GM23248 (cell line): ENCODE data around the gene SYPL2. TPM values are rescaled to one million over a fixed set of nuclear protein-coding genes. Genes with fewer than 3 reads are reported as not detected.
"Not testable (repeated sequence)": the region's sequence is repeated elsewhere in the genome, so short reads cannot be mapped to it uniquely, and the experiment has no call there.

Experiments used
- DNase-seq: peaks from one replicate; pipeline ENCODE4 v3.0.0-alpha.2; 2015
- H2AFZ ChIP-seq: fragments of 200-600 bp; sonication (generic); 2 replicates; pipeline ENCODE4 v1.6.1; 2016; ENCODE audit warnings: antibody characterized with exemption
- H3F3A ChIP-seq: fragments of 200-600 bp; sonication (generic); 2 replicates; pipeline ENCODE4 v1.6.1; 2016; ENCODE audit warnings: mild to moderate bottlenecking, antibody characterized with exemption, mixed run types; ENCODE audit not compliant: insufficient read depth
- H3K27ac ChIP-seq: fragments of 200-600 bp; sonication (generic); 2 replicates; pipeline ENCODE4 v1.5.1; 2016; ENCODE audit warnings: mild to moderate bottlenecking
- H3K27me3 ChIP-seq: fragments of 200-600 bp; sonication (generic); replicated peaks from 2 replicates; pipeline ENCODE4 v1.6.1; 2016; ENCODE audit warnings: mild to moderate bottlenecking; ENCODE audit not compliant: insufficient read depth
- H3K36me3 ChIP-seq: fragments of 200-600 bp; sonication (generic); 2 replicates; pipeline ENCODE4 v1.6.1; 2016; ENCODE audit warnings: low read depth, mild to moderate bottlenecking
- H3K4me1 ChIP-seq: fragments of 200-600 bp; sonication (generic); 2 replicates; pipeline ENCODE4 v1.6.1; 2016; ENCODE audit warnings: mild to moderate bottlenecking; ENCODE audit not compliant: insufficient read depth
- H3K4me2 ChIP-seq: fragments of 200-600 bp; sonication (generic); one replicate; pipeline ENCODE4 v1.6.1; 2016; ENCODE audit warnings: mild to moderate bottlenecking; ENCODE audit not compliant: unreplicated experiment
- H3K4me3 ChIP-seq: fragments of 200-600 bp; sonication (generic); 2 replicates; pipeline ENCODE4 v1.5.1; 2016; ENCODE audit warnings: mild to moderate bottlenecking
- H3K79me2 ChIP-seq: fragments of 200-600 bp; sonication (generic); 2 replicates; pipeline ENCODE4 v1.6.1; 2016; ENCODE audit warnings: mild to moderate bottlenecking; ENCODE audit not compliant: insufficient read depth
- H3K9ac ChIP-seq: fragments of 200-600 bp; sonication (generic); 2 replicates; pipeline ENCODE4 v1.6.1; 2016; ENCODE audit warnings: mild to moderate bottlenecking
- H3K9me2 ChIP-seq: fragments of 200-600 bp; sonication (generic); 2 replicates; pipeline ENCODE4 v1.6.1; 2016; ENCODE audit warnings: mixed run types, mild to moderate bottlenecking, moderate library complexity; ENCODE audit not compliant: insufficient read depth
- H3K9me3 ChIP-seq: fragments of 200-600 bp; sonication (generic); one replicate; pipeline ENCODE4 v1.6.1; 2017; ENCODE audit warnings: low read depth
- H4K20me1 ChIP-seq: fragments of 200-600 bp; sonication (generic); 2 replicates; pipeline ENCODE4 v1.6.0; 2016; ENCODE audit not compliant: insufficient read depth
- EZH2 ChIP-seq: fragments of 200-600 bp; sonication (generic); IDR thresholded peaks from 2 replicates; pipeline ENCODE4 v1.6.1; 2018; ENCODE audit warnings: antibody characterized with exemption, mild to moderate bottlenecking; ENCODE audit not compliant: insufficient read depth, poor library complexity, severe bottlenecking
- EZH2phosphoT487 ChIP-seq: fragments of 200-600 bp; sonication (generic); IDR thresholded peaks from 2 replicates; pipeline ENCODE4 v1.6.1; 2018; ENCODE audit warnings: antibody characterized with exemption, moderate library complexity, mild to moderate bottlenecking, low read depth; ENCODE audit not compliant: insufficient read depth
- WGBS, 2 experiments: methylation state at CpG; one replicate each; pipeline ENCODE4 v1.1.6; 2015 to 2017; ENCODE audit warnings: low lambda C conversion rate in 2 of 2, low coverage in 1 of 2; ENCODE audit errors: missing lambda C conversion rate in 2 of 2; 5-methylcytosine and 5-hydroxymethylcytosine counted together
- in situ Hi-C: fragments of 300-500 bp; cut with MboI; formaldehyde crosslinking; loops from 2 replicates; pipeline ENCODE4 v1.15.0; 2020
- polyA plus RNA-seq: library from polyadenylated mRNA; unstranded; fragments of >200 nt; fragmentation: Nextera tagmentation; extraction: Ambion mirVana; gene quantifications from 2 replicates; pipeline ENCODE4 v1.2.1, GENCODE V29; 2016
- total RNA-seq: library from RNA; depleted of rRNA; stranded (reverse); fragments of >200 nt; shearing (Covaris generic); gene quantifications from 2 replicates; pipeline ENCODE4 v1.2.3, GENCODE V29; 2014

Gene SYPL2
- total and polyA plus RNA-seq, 2 experiments from 2014 or later: 0.11 to 0.38 TPM

DNA sequence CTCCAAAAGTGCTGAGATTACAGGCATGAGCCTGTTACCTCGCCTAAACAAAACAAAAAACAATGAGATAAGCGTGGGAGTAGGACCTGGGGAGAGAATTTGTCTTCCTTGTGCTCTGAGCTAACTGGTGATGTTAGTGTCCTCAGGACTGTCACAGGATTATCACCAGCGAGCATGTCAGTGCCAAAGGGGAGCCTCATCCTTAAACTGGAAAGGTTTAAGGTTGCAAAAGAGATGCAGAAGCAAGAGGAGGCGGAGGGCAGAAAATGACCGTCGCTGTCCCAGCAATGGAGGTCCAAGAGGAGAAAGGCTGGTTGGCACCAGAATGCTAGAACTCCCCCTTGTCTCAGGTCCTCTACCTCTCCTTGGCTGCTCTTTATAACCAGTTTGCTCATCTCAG lies 3.9 kb downstream of the SYPL2 start:
- Histone ChIP-seq H3K27me3 (peaks cover 57% of the 10 kb centered on the region), H3K36me3 (no peaks in the 10 kb centered on the region), H3K9me3 (no peaks in the 10 kb centered on the region)

DNA sequence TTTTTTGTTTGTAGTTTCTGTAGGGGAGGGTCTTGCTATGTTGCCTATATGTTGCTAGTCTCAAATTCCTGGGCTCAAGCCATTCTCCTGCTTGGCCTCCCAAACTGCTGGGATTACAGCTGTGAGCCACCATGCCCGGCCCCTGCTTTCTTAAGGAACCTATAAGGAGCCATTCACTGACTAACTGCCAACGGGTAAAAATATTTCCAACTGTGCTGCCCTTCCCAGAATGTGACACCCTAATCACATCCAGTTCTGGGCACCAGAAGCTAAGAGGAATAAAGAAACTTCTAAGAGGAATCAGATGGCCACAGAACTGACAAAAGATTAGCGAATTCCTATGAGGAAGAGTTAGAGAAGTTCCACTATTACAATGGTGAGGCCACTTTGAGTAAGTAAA lies 6.4 kb downstream of the SYPL2 start:
- no peak overlapping the region for H3K27ac ChIP-seq
- H3K4me1 ChIP-seq: no peaks in the 10 kb centered on the region
- H3K9ac ChIP-seq: no peak overlapping the region
- 20 to 30% methylated on average over 3 of the region's 3 CpGs for WGBS, 2 experiments
- in situ Hi-C loops: no loop called here
- DNase-seq: no peak
- H3F3A ChIP-seq: no peaks in the 10 kb centered on the region
- no peak overlapping the region for H3K4me2 ChIP-seq
- TF ChIP-seq EZH2 (no peak), EZH2phosphoT487 (no peak)
- no peaks in the 10 kb centered on the region for H3K9me3 ChIP-seq
- H3K4me3 ChIP-seq: no peak overlapping the region
- H3K36me3 ChIP-seq: no peaks in the 10 kb centered on the region
- H3K9me2 ChIP-seq: no peaks in the 10 kb centered on the region
- no peaks in the 10 kb centered on the region for H3K79me2 ChIP-seq
- no peaks in the 10 kb centered on the region for H4K20me1 ChIP-seq
- peaks cover 43% of the 10 kb centered on the region for H3K27me3 ChIP-seq
- H2AFZ ChIP-seq: no peak overlapping the region

More for the DNA sequence above, 3.9 kb downstream of the SYPL2 start:
- H2AFZ ChIP-seq: no peak overlapping the region
- in situ Hi-C loops: no loop called here
- H3K4me1 ChIP-seq: no peaks in the 10 kb centered on the region
- no peak overlapping the region for H3K4me3 ChIP-seq
- no peak overlapping the region for H3K4me2 ChIP-seq
- H3F3A ChIP-seq: no peaks in the 10 kb centered on the region
- no peaks in the 10 kb centered on the region for H3K79me2 ChIP-seq
- H3K27ac ChIP-seq: no peak overlapping the region
- DNase-seq: no peak
- no peaks in the 10 kb centered on the region for H3K9me2 ChIP-seq
- H3K9ac ChIP-seq: no peak overlapping the region
- TF ChIP-seq EZH2 (no peak), EZH2phosphoT487 (no peak)
- WGBS, 2 experiments: 54 to 64% methylated on average over 6 of the region's 6 CpGs
- H4K20me1 ChIP-seq: no peaks in the 10 kb centered on the region

DNA sequence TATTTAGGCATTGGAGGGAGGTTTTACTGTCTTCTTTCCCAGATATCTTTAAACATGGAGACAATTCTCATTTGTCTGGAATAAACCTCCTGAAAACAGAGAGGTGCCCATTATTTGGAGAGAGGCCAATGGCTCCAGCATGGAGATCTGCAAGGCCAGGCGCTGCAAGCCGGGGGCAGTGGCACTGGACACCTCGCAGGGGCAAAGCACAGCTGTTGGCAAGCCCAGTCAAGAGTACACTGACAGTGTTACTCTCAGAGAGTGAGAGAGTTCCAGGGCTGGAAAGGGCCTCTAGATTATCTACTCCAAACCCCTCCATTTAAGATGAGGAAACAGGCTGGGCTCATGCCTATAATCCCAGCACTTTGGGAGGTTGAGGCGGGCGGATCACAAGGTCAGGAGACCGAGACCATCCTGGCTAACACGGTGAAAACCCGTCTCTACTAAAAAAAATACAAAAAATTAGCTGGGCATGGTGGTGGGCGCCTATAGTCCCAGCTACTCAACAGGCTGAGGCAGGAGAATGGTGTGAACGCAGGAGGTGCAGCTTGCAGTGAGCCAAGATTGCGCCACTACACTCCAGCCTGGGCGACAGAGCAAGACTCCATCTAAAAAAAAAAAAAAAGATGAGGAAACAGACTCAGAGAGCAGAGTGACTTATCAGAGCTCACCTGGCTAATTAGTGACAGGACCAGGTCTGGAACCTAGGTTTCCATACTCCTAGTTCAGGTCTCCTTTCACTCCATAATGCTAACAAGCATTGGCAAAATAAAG lies 7.1 kb downstream of the SYPL2 start:
- H3K4me2 ChIP-seq, H4K20me1 ChIP-seq, H3K4me1 ChIP-seq, H3K9ac ChIP-seq, H3K79me2 ChIP-seq, H3K4me3 ChIP-seq, H3K9me3 ChIP-seq, H3K36me3 ChIP-seq, H3K9me2 ChIP-seq, H3K27ac ChIP-seq, in situ Hi-C loops, DNase-seq, H3F3A ChIP-seq, H2AFZ ChIP-seq: not testable (repeated sequence)
- 57 to 63% methylated on average over 10 to 12 of the region's 12 CpGs for WGBS, 2 experiments
- peaks cover 36% of the 10 kb centered on the region for H3K27me3 ChIP-seq

DNA sequence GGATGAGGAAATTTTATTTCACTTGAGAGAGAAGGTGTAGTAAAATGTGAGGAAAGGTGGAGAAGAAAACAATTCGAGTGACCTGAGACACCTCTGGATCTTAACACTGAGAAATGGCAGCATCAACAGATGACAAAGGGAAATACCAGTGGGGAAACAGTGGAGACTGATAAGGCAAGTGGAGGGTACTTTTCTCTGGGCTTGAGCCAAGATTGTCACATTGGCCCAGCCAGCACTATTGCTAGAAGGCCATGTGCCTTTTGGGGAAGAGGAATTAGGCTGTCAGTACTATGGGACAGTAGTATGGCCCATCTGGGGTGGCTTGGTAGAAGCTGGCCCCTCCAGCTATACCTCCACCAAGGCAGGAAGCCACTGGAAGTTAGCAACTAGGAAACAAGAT lies 8.4 kb downstream of the SYPL2 start:
- in situ Hi-C loops: no loop called here
- no peaks in the 10 kb centered on the region for H3K9me2 ChIP-seq
- no peak for DNase-seq
- H3K36me3 ChIP-seq: no peaks in the 10 kb centered on the region
- 47 to 49% methylated on average over 1 of the region's 1 CpG for WGBS, 2 experiments
- H2AFZ ChIP-seq: no peak overlapping the region
- no peaks in the 10 kb centered on the region for H3K9me3 ChIP-seq
- no peaks in the 10 kb centered on the region for H3K4me1 ChIP-seq
- peaks cover 26% of the 10 kb centered on the region for H3K27me3 ChIP-seq
- H3F3A ChIP-seq: no peaks in the 10 kb centered on the region
- no peak overlapping the region for H3K4me3 ChIP-seq
- no peak overlapping the region for H3K27ac ChIP-seq
- TF ChIP-seq EZH2 (no peak), EZH2phosphoT487 (no peak)
- no peaks in the 10 kb centered on the region for H3K79me2 ChIP-seq
- H4K20me1 ChIP-seq: no peaks in the 10 kb centered on the region
- H3K4me2 ChIP-seq: no peak overlapping the region
- no peak overlapping the region for H3K9ac ChIP-seq
